Measurements from ENCODE around the gene FHIT. TPM values are rescaled to one million over a fixed set of nuclear protein-coding genes. Genes with fewer than 3 reads are reported as not detected.

FHIT gene
- total RNA-seq, 1 donor from 2014 or later: 16.1 TPM

DNA sequence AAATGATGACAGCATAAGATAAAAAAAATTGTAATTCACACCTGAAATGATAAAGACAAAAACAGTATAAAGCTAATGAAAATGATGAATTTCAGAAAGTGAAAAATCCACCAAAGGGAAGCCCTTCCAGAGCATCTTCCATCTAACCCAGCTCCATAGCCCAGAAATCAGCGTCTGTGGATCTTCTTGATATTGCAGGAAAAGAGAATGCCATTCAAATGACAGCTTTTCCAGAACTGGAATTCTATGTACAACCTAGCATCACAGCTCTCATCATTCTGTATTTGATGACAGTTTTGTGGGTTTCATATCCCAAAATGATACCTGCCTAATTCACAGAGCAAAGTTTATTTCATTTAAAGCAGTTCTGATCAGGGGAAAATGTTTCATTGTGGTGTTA is 267.3 kb downstream of the FHIT start:
- no peak overlapping the region for H3K4me3 Mint-ChIP-seq (ENCODE audit: low read depth)
- peaks cover 10% of the 10 kb centered on the region for H3K36me3 Mint-ChIP-seq (ENCODE audit: insufficient read depth)
- TF ChIP-seq, protein P1, sequence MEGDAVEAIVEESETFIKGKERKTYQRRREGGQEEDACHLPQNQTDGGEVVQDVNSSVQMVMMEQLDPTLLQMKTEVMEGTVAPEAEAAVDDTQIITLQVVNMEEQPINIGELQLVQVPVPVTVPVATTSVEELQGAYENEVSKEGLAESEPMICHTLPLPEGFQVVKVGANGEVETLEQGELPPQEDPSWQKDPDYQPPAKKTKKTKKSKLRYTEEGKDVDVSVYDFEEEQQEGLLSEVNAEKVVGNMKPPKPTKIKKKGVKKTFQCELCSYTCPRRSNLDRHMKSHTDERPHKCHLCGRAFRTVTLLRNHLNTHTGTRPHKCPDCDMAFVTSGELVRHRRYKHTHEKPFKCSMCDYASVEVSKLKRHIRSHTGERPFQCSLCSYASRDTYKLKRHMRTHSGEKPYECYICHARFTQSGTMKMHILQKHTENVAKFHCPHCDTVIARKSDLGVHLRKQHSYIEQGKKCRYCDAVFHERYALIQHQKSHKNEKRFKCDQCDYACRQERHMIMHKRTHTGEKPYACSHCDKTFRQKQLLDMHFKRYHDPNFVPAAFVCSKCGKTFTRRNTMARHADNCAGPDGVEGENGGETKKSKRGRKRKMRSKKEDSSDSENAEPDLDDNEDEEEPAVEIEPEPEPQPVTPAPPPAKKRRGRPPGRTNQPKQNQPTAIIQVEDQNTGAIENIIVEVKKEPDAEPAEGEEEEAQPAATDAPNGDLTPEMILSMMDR (IDR thresholded peaks at IDR 0.05; ENCODE audit: unreplicated experiment): no peak
- no peak for DNase-seq (ENCODE audit: low spot score, unreplicated experiment)
- H3K4me1 Mint-ChIP-seq (ENCODE audit: low read depth): peaks cover 2% of the 10 kb centered on the region
- peaks cover 41% of the 10 kb centered on the region for H3K9me3 Mint-ChIP-seq (ENCODE audit: low read depth)
- H3K27ac Mint-ChIP-seq: no peak overlapping the region
- no peaks in the 10 kb centered on the region for H3K27me3 Mint-ChIP-seq

DNA sequence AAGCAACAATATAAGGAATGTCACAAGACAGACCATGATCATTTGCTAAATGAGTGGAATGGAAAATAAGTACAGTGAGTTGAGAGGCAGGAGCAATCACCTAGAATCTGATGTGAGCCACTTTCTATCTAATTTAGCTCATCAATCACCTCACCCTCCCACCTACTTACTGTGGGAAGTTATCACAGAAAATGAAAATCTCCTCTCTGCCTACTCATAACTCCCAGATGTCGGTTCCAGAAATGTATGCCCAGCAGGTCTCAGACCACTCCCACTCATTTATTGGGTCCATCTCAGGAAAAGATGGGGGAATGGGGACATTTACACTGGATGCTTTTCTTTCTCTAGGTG is 270.9 kb downstream of the FHIT start:
- Mint-ChIP-seq H3K27me3 (no peaks in the 10 kb centered on the region), H3K4me1 (ENCODE audit: low read depth) (no peaks in the 10 kb centered on the region), H3K36me3 (ENCODE audit: insufficient read depth) (peaks cover 7% of the 10 kb centered on the region), H3K9me3 (ENCODE audit: low read depth) (peaks cover 18% of the 10 kb centered on the region), H3K4me3 (ENCODE audit: low read depth) (no peak overlapping the region), H3K27ac (no peak overlapping the region)
- DNase-seq (ENCODE audit: low spot score, unreplicated experiment): no peak
- TF ChIP-seq, protein P1 (IDR thresholded peaks at IDR 0.05; ENCODE audit: unreplicated experiment): no peak

- Mint-ChIP-seq H3K4me3 (ENCODE audit: low read depth) (no peak overlapping the region), H3K4me1 (ENCODE audit: low read depth) (no peaks in the 10 kb centered on the region), H3K27ac (no peak overlapping the region), H3K36me3 (ENCODE audit: insufficient read depth) (peaks cover 3% of the 10 kb centered on the region), H3K27me3 (no peaks in the 10 kb centered on the region), H3K9me3 (ENCODE audit: low read depth) (peaks cover 13% of the 10 kb centered on the region)
- DNase-seq (ENCODE audit: low spot score, unreplicated experiment): no peak
- TF ChIP-seq, protein P1 (IDR thresholded peaks at IDR 0.05; ENCODE audit: unreplicated experiment): no peak
These were observed 271.6 kb downstream of the FHIT start for GRCh38 chr3:60979461-60980341.

GRCh38 chr3:60973321-60973720 is 277.9 kb downstream of the FHIT start:
- H3K27ac Mint-ChIP-seq: no peak overlapping the region
- peaks cover 7% of the 10 kb centered on the region for H3K36me3 Mint-ChIP-seq (ENCODE audit: insufficient read depth)
- H3K9me3 Mint-ChIP-seq (ENCODE audit: low read depth): peaks cover 20% of the 10 kb centered on the region
- H3K4me3 Mint-ChIP-seq (ENCODE audit: low read depth): no peak overlapping the region
- no peak for DNase-seq (ENCODE audit: low spot score, unreplicated experiment)
- H3K4me1 Mint-ChIP-seq (ENCODE audit: low read depth): no peaks in the 10 kb centered on the region
- no peaks in the 10 kb centered on the region for H3K27me3 Mint-ChIP-seq
- TF ChIP-seq, protein P1 (IDR thresholded peaks at IDR 0.05; ENCODE audit: unreplicated experiment): no peak

DNA sequence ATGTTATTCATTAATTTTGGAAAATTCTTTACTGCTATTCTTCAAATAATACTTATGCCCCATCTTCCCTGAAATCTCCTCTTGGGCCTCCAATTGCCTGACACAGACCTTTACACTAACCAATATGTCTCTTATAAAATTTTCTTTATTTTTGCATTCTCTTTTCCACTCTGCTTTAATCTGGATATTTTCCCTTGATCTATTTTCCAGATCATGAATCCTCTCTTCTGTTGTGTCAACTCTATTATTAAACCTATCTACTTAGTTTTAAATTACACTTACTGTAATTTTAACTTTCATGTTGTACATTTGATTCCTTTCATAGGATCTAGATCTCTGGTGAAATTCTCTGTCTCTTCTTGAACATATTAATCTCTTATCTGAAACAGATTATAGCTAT is 278.7 kb downstream of the FHIT start:
- TF ChIP-seq, protein P1 (IDR thresholded peaks at IDR 0.05; ENCODE audit: unreplicated experiment): no peak
- Mint-ChIP-seq H3K4me1 (ENCODE audit: low read depth) (no peaks in the 10 kb centered on the region), H3K4me3 (ENCODE audit: low read depth) (no peak overlapping the region), H3K27me3 (no peaks in the 10 kb centered on the region), H3K9me3 (ENCODE audit: low read depth) (peaks cover 20% of the 10 kb centered on the region), H3K27ac (no peak overlapping the region), H3K36me3 (ENCODE audit: insufficient read depth) (peaks cover 7% of the 10 kb centered on the region)
- DNase-seq (ENCODE audit: low spot score, unreplicated experiment): no peak
